KMS-11 (cell line): ENCODE measurements around the gene PROCA1.
"Not testable (repeated sequence)": the region's sequence is repeated elsewhere in the genome, so short reads cannot be mapped to it uniquely, and the experiment has no call there.

ENCODE experiments used
- H2AFZ ChIP-seq: fragments of 200-600 bp; sonication (generic); 2 replicates; pipeline ENCODE4 v1.6.1; 2016; ENCODE audit warnings: antibody characterized with exemption, mixed run types, low read depth
- H3K27ac ChIP-seq: fragments of 200-600 bp; sonication (generic); 2 replicates; pipeline ENCODE4 v1.6.1; 2016; ENCODE audit warnings: mild to moderate bottlenecking, mixed run types
- H3K27me3 ChIP-seq: fragments of 200-600 bp; sonication (generic); 2 replicates; pipeline ENCODE4 v1.6.1; 2017; ENCODE audit warnings: mild to moderate bottlenecking, low read depth, mixed run types, moderate library complexity; ENCODE audit not compliant: insufficient read depth
- H3K36me3 ChIP-seq: fragments of 200-600 bp; sonication (generic); 2 replicates; pipeline ENCODE4 v1.6.1; 2017; ENCODE audit warnings: mild to moderate bottlenecking, mixed run types; ENCODE audit not compliant: insufficient read depth
- H3K4me1 ChIP-seq: fragments of 200-600 bp; sonication (generic); 2 replicates; pipeline ENCODE4 v1.6.1; 2016; ENCODE audit warnings: mild to moderate bottlenecking, low read depth, mixed run types; ENCODE audit not compliant: poor library complexity, severe bottlenecking
- H3K4me2 ChIP-seq: fragments of 200-600 bp; sonication (generic); 2 replicates; pipeline ENCODE4 v1.7.0; 2016; ENCODE audit warnings: mild to moderate bottlenecking, mixed run types
- H3K4me3 ChIP-seq: fragments of 200-600 bp; sonication (generic); IDR thresholded peaks from 2 replicates; pipeline ENCODE4 v1.6.1; 2017; ENCODE audit warnings: low read depth, low read length, mixed read lengths; ENCODE audit not compliant: insufficient read depth
- H3K79me2 ChIP-seq: fragments of 200-600 bp; sonication (generic); 2 replicates; pipeline ENCODE4 v1.6.1; 2016; ENCODE audit warnings: low read depth, mixed run types; ENCODE audit not compliant: insufficient read depth
- H3K9ac ChIP-seq: fragments of 200-600 bp; sonication (generic); 2 replicates; pipeline ENCODE4 v1.6.1; 2016; ENCODE audit warnings: mild to moderate bottlenecking, mixed run types
- H4K20me1 ChIP-seq: fragments of 200-600 bp; sonication (generic); 2 replicates; pipeline ENCODE4 v1.6.1; 2016; ENCODE audit warnings: mild to moderate bottlenecking, mixed run types; ENCODE audit not compliant: insufficient read depth
- CTCF ChIP-seq: fragments of 200-600 bp; sonication (generic); conservative IDR thresholded peaks from 2 replicates; pipeline ENCODE4 v1.6.1; 2017; ENCODE audit warnings: low read depth, mild to moderate bottlenecking, antibody characterized with exemption, low read length, moderate library complexity, mixed read lengths

Gene PROCA1

DNA sequence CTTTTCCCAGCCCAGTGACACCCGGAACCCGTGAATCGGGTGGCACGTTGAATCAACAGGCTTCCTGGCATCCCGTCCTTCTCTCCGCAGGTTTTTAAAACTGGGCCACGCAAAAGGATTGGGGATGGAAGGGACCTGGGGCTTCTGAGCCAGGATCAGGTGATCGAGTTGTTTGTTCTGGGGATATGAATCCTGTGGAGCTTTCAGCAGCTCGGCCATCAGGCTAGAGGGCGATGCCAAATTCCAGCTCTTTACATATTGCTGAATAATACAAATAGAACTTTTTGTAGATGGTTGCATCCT, 49.2 kb downstream of the PROCA1 start:
- Histone ChIP-seq H3K27me3 (no peaks in the 10 kb centered on the region), H3K4me2 (peak overlapping the region; percentile 93), H3K36me3 (no peaks in the 10 kb centered on the region), H4K20me1 (no peaks in the 10 kb centered on the region), H3K9ac (peak overlapping the region; percentile 78), H3K4me3 (no peak overlapping the region), H3K27ac (peak overlapping the region; percentile 73), H3K79me2 (peaks cover 74% of the 10 kb centered on the region), H3K4me1 (peaks cover 24% of the 10 kb centered on the region), H2AFZ (peak overlapping the region; percentile 85)
- no peak for TF ChIP-seq CTCF

- H3K79me2 ChIP-seq: peaks cover 72% of the 10 kb centered on the region
- H4K20me1 ChIP-seq: no peaks in the 10 kb centered on the region
- H3K9ac ChIP-seq: peak within 1 kb of the TSS; percentile 78
- TF ChIP-seq CTCF: no peak
- no peaks in the 10 kb centered on the region for H3K27me3 ChIP-seq
- no peak within 1 kb of the TSS for H3K4me3 ChIP-seq
- H3K27ac ChIP-seq: peak within 1 kb of the TSS; percentile 73
- H2AFZ ChIP-seq: peak within 1 kb of the TSS; percentile 85
- H3K4me2 ChIP-seq: peak within 1 kb of the TSS; percentile 93
- peaks cover 3% of the 10 kb centered on the region; the same call in 1 of the 2 replicates for H3K36me3 ChIP-seq
- peaks cover 24% of the 10 kb centered on the region for H3K4me1 ChIP-seq
Measured at GRCh38 chr17:28661635-28662526, 49.8 kb downstream of the PROCA1 start, which contains the start of the genes SDF2 and SUPT6H. SDF2 (minus strand) TSS chr17:28661906; CDS start chr17:28661876, 30 bp downstream. SUPT6H (plus strand) TSS chr17:28662205; CDS start chr17:28673402, 11,197 bp downstream.

- H3K79me2 ChIP-seq: peaks cover 48% of the 10 kb centered on the region
- H4K20me1 ChIP-seq, H3K27me3 ChIP-seq, H3K27ac ChIP-seq, H3K9ac ChIP-seq, H3K36me3 ChIP-seq, H3K4me3 ChIP-seq, H2AFZ ChIP-seq, H3K4me2 ChIP-seq: not testable (repeated sequence)
- peaks cover 24% of the 10 kb centered on the region for H3K4me1 ChIP-seq
Measured at GRCh38 chr17:28659497-28659881, 52.2 kb downstream of the PROCA1 start.

- H3K27ac ChIP-seq, H3K36me3 ChIP-seq, H2AFZ ChIP-seq, H3K4me2 ChIP-seq, H3K4me3 ChIP-seq, H4K20me1 ChIP-seq, H3K9ac ChIP-seq, H3K27me3 ChIP-seq: not testable (repeated sequence)
- peaks cover 21% of the 10 kb centered on the region for H3K4me1 ChIP-seq
- H3K79me2 ChIP-seq: peaks cover 43% of the 10 kb centered on the region
Measured at GRCh38 chr17:28658766-28659496, 52.8 kb downstream of the PROCA1 start.

GRCh38 chr17:28658342-28658741, 53.3 kb downstream of the PROCA1 start:
- H2AFZ ChIP-seq, H3K27me3 ChIP-seq, H3K4me3 ChIP-seq, H3K27ac ChIP-seq, H3K36me3 ChIP-seq, H3K9ac ChIP-seq, H3K4me2 ChIP-seq, H4K20me1 ChIP-seq: not testable (repeated sequence)
- Histone ChIP-seq H3K4me1 (peaks cover 15% of the 10 kb centered on the region), H3K79me2 (peaks cover 37% of the 10 kb centered on the region)
